ENCODE data around the gene APOC3. TPM values are rescaled to one million over a fixed set of nuclear protein-coding genes. Genes with fewer than 3 reads are reported as not detected.

The APOC3 gene
- total and polyA plus RNA-seq, 2 experiments from 2014 or later, result 2,125 to 2,309 TPM

DNA sequence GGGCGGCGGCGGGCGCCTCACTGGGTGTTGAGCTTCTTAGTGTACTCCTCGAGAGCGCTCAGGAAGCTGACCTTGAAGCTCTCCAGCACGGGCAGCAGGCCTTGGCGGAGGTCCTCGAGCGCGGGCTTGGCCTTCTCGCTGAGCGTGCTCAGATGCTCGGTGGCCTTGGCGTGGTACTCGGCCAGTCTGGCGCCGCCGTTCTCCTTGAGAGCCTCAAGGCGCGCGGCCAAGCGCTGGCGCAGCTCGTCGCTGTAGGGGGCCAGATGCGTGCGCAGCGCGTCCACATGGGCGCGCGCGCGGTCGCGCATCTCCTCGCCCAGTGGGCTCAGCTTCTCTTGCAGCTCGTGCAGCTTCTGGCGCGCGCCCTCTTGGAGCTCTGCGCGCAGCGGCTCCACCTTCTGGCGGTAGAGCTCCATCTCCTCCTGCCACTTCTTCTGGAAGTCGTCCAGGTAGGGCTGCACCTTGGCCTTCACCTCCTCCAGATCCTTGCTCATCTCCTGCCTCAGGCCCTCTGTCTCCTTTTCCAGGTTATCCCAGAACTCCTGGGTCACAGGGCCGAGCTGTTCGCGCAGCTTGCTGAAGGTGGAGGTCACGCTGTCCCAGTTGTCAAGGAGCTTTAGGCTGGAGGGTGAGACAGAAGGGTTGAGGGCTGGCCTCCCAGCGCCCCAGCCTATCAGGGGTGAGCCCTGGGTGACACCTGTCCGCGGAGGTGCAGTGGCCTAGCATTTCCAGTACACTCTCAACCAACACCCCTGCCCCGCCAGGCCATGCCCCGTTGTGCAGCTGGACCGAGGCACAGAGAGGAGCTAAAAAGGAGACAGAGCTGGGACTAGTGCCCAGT lies 6.3 kb downstream of the APOC3 start:
- no peaks in the 10 kb centered on the region for H3K27me3 ChIP-seq
- peak; percentile 95 for DNase-seq (ENCODE audit: low spot score)
- H3K4me3 ChIP-seq, result no peak overlapping the region
- 14% methylated on average over 57 of the region's 57 CpGs for WGBS (ENCODE audit: low lambda C conversion rate, missing lambda C conversion rate)
- no peaks in the 10 kb centered on the region for H3K9me2 ChIP-seq (replicated peaks; ENCODE audit: insufficient read depth)
- no peaks in the 10 kb centered on the region for H3K9me3 ChIP-seq (ENCODE audit: low read depth)
- peak overlapping the region; percentile 61 for H2AFZ ChIP-seq
- H3K4me1 ChIP-seq (ENCODE audit: insufficient read depth), result peaks cover 39% of the 10 kb centered on the region
- no peaks in the 10 kb centered on the region for H4K20me1 ChIP-seq (ENCODE audit: insufficient read depth, poor library complexity, severe bottlenecking)
- TF ChIP-seq, protein P1, sequence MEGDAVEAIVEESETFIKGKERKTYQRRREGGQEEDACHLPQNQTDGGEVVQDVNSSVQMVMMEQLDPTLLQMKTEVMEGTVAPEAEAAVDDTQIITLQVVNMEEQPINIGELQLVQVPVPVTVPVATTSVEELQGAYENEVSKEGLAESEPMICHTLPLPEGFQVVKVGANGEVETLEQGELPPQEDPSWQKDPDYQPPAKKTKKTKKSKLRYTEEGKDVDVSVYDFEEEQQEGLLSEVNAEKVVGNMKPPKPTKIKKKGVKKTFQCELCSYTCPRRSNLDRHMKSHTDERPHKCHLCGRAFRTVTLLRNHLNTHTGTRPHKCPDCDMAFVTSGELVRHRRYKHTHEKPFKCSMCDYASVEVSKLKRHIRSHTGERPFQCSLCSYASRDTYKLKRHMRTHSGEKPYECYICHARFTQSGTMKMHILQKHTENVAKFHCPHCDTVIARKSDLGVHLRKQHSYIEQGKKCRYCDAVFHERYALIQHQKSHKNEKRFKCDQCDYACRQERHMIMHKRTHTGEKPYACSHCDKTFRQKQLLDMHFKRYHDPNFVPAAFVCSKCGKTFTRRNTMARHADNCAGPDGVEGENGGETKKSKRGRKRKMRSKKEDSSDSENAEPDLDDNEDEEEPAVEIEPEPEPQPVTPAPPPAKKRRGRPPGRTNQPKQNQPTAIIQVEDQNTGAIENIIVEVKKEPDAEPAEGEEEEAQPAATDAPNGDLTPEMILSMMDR (IDR thresholded peaks at IDR 0.05; ENCODE audit: poor library complexity), result peak; percentile 65
- TF ChIP-seq EZH2 (IDR thresholded peaks at IDR 0.05; ENCODE audit: borderline replicate concordance), result no peak
- H3K4me2 ChIP-seq, result peak overlapping the region; percentile 83
- H3K79me2 ChIP-seq, result peaks cover 5% of the 10 kb centered on the region
- no peaks in the 10 kb centered on the region for H3K36me3 ChIP-seq (replicated peaks; ENCODE audit: insufficient read depth, low read depth)
- H3K27ac ChIP-seq, result peak overlapping the region; percentile 88

DNA sequence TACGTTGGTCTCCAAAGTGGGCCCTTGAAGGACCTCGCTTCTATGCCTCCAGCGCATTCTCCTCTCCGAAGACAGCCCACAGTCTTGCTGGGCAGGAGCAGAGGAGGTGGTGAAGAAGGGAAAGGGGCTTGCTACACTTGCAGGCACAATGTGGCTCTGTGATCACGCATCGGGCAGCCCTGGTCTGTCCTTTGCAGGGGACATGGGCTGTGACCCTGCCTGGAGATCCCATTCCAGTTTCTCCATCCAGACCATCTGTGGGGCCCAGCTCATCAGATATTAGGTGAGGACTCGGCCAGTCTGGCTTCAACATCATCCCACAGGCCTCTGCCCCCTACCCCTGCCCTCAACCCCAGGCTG lies 6.9 kb downstream of the APOC3 start:
- no peak overlapping the region for H3K4me3 ChIP-seq
- H3K27ac ChIP-seq, result peak overlapping the region; percentile 88
- TF ChIP-seq EZH2 (IDR thresholded peaks at IDR 0.05; ENCODE audit: borderline replicate concordance), result no peak
- TF ChIP-seq EZH2phosphoT487 (IDR thresholded peaks at IDR 0.05; ENCODE audit: low read depth, severe bottlenecking, unreplicated experiment), result no peak
- TF ChIP-seq, protein P1 (IDR thresholded peaks at IDR 0.05; ENCODE audit: poor library complexity), result no peak
- peak overlapping the region; percentile 83 for H3K4me2 ChIP-seq
- no peak for DNase-seq (ENCODE audit: low spot score)
- no peaks in the 10 kb centered on the region for H3K9me3 ChIP-seq (ENCODE audit: low read depth)
- H3K4me1 ChIP-seq (ENCODE audit: insufficient read depth), result peaks cover 39% of the 10 kb centered on the region
- H3K36me3 ChIP-seq (replicated peaks; ENCODE audit: insufficient read depth, low read depth), result no peaks in the 10 kb centered on the region
- H3K79me2 ChIP-seq, result peaks cover 5% of the 10 kb centered on the region
- no peaks in the 10 kb centered on the region for H4K20me1 ChIP-seq (ENCODE audit: insufficient read depth, poor library complexity, severe bottlenecking)
- H3K9me2 ChIP-seq (replicated peaks; ENCODE audit: insufficient read depth), result no peaks in the 10 kb centered on the region
- no peak overlapping the region for H2AFZ ChIP-seq
- 86% methylated on average over 7 of the region's 7 CpGs for WGBS (ENCODE audit: low lambda C conversion rate, missing lambda C conversion rate)
- no peaks in the 10 kb centered on the region for H3K27me3 ChIP-seq

DNA sequence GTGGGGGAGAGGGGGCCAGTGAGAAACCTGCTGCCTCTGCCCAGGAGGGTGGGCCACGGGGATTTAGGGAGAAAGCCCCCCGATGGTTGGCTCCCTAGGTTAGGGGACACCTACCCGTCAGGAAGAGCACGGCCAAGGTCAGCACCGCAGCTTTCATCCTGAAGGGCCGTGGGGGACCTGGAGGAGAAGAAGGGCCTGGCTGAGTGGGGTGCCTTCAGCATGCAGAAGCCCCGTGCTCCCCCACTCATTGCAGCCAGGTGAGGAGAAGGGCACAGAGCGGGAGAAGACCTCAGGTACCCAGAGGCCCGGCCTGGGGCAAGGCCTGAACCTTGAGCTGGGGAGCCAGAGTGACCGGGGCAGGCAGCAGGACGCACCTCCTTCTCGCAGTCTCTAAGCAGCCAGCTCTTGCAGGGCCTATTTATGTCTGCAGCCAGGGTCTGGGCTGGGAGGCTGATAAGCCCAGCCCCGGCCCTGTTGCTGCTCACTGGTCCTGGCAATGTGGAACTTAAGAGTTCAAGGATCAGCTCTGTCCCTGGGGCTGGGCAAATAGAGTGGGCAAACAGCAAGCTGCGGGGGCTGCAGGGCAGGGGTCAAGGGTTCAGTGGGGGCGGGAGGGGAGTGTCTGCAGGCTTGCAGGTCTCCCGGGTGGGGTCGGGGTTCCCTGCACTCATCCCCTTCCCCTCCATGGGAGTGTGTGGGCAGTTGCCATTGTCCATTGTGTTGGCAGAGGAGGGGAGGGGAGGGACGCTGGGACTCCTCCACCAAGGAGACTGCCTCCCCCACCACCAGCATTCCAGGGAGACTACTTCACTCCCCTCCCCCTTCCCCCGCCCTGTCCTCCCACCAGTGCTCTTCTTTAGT lies 7.8 kb downstream of the APOC3 start, which contains the start of gene APOA1:
Gene APOA1 (minus strand): TSS at position 392 of the 861 bp plus-strand sequence. CDS start 235 bp downstream, at position 157.
- Histone ChIP-seq H2AFZ (no peak within 1 kb of the TSS), H3K9me2 (replicated peaks; ENCODE audit: insufficient read depth) (no peaks in the 10 kb centered on the region)

More for the DNA sequence above, 7.8 kb downstream of the APOC3 start, which contains the start of gene APOA1:
- Histone ChIP-seq H3K36me3 (replicated peaks; ENCODE audit: insufficient read depth, low read depth) (no peaks in the 10 kb centered on the region), H3K4me3 (peak within 1 kb of the TSS; percentile 20), H3K4me1 (ENCODE audit: insufficient read depth) (peaks cover 36% of the 10 kb centered on the region), H3K27me3 (no peaks in the 10 kb centered on the region), H3K9me3 (ENCODE audit: low read depth) (no peaks in the 10 kb centered on the region), H3K27ac (peak within 1 kb of the TSS; percentile 88), H4K20me1 (ENCODE audit: insufficient read depth, poor library complexity, severe bottlenecking) (no peaks in the 10 kb centered on the region), H3K79me2 (peaks cover 5% of the 10 kb centered on the region), H3K4me2 (peak within 1 kb of the TSS; percentile 83)
- peak; percentile 79 for DNase-seq (ENCODE audit: low spot score)
- TF ChIP-seq, protein P1 (IDR thresholded peaks at IDR 0.05; ENCODE audit: poor library complexity), result no peak
- TF ChIP-seq EZH2 (IDR thresholded peaks at IDR 0.05; ENCODE audit: borderline replicate concordance) (no peak), EZH2phosphoT487 (IDR thresholded peaks at IDR 0.05; ENCODE audit: low read depth, severe bottlenecking, unreplicated experiment) (no peak)
- WGBS (ENCODE audit: low lambda C conversion rate, missing lambda C conversion rate), result 38% methylated on average over 9 of the region's 19 CpGs
